GM10266 (cell line): ENCODE data around the gene ACER2.
"Not testable (repeated sequence)": the region's sequence is repeated elsewhere in the genome, so short reads cannot be mapped to it uniquely, and the experiment has no call there.

Source experiments
- DNase-seq: peaks from one replicate; pipeline ENCODE4 v3.0.0; 2012; ENCODE audit errors: extremely low spot score
- TF ChIP-seq, protein P1 (sequence below): IDR thresholded peaks from 2 replicates; pipeline ENCODE4 v1.5.1; 2012; ENCODE audit warnings: mild to moderate bottlenecking, low read depth; ENCODE audit not compliant: control insufficient read depth, insufficient read depth; ENCODE audit errors: missing control alignments

Gene ACER2

GRCh38 chr9:19424176-19424779 lies 15.5 kb downstream of the ACER2 start:
- DNase-seq, result no peak
- TF ChIP-seq, protein P1, sequence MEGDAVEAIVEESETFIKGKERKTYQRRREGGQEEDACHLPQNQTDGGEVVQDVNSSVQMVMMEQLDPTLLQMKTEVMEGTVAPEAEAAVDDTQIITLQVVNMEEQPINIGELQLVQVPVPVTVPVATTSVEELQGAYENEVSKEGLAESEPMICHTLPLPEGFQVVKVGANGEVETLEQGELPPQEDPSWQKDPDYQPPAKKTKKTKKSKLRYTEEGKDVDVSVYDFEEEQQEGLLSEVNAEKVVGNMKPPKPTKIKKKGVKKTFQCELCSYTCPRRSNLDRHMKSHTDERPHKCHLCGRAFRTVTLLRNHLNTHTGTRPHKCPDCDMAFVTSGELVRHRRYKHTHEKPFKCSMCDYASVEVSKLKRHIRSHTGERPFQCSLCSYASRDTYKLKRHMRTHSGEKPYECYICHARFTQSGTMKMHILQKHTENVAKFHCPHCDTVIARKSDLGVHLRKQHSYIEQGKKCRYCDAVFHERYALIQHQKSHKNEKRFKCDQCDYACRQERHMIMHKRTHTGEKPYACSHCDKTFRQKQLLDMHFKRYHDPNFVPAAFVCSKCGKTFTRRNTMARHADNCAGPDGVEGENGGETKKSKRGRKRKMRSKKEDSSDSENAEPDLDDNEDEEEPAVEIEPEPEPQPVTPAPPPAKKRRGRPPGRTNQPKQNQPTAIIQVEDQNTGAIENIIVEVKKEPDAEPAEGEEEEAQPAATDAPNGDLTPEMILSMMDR, result no peak

- TF ChIP-seq, protein P1, result no peak
- DNase-seq, result no peak
Observed at GRCh38 chr9:19429595-19429994, 20.8 kb downstream of the ACER2 start.

- TF ChIP-seq, protein P1, result no peak
Observed at GRCh38 chr9:19430201-19430760, 21.5 kb downstream of the ACER2 start.

DNA sequence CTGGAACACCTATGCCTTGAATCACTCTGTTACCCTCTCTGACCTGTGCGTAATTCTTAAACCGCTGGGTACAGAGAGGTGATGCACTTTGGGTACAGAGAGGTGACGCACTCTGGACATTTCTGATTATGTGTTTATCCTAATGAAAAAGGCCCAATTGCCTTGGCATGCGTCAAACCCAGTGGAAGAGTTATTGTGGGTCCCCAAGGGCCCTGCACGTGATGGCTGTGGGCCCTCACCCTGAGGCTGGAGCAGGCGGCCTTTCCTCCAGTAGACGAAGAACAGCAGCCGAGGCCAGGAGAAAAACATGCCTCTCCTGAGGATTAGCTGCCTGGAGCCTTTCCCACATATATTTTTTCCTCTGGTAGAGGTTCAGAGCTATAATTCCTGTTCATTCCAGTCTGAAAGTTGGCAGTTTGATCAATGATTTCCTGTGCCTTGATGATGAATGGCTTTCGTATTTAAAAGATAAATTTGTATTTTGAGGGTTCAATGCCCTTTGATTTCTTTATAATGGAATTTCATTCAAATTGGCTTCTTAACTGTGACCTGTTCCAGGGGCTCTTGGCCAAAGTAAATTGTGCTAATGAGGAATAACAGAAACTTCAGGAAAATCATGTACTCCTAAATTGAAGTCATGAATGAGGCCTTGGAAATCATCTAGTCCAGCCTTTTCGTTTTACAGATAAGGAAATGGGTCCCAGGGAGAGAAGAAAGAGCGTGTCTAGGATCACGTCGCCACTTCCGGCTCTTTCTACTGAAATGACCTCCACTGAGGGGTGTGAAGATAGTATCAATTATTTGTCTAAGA lies 22.8 kb downstream of the ACER2 start:
- TF ChIP-seq, protein P1, result no peak
- DNase-seq, result no peak

More at GRCh38 chr9:19430201-19430760, 21.5 kb downstream of the ACER2 start:
- DNase-seq, result no peak

GRCh38 chr9:19432473-19432872 lies 23.7 kb downstream of the ACER2 start:
- TF ChIP-seq, protein P1, result no peak
- no peak for DNase-seq

GRCh38 chr9:19433729-19434128 lies 24.9 kb downstream of the ACER2 start:
- DNase-seq, result not testable (repeated sequence)

- no peak for DNase-seq
- TF ChIP-seq, protein P1, result no peak
Observed at GRCh38 chr9:19440376-19440775, 31.6 kb downstream of the ACER2 start.
